H1 (cell line): ENCODE measurements around the gene RIBC2. TPM values are rescaled to one million over a fixed set of nuclear protein-coding genes. Genes with fewer than 3 reads are reported as not detected.

Experiments
- CTCF ChIA-PET: fragments of 300-600 bp; sonication (Branson Sonifier 250); formaldehyde crosslinking; loops from one replicate; lab custom pipeline; 2021; ENCODE audit not compliant: partially characterized antibody; lab: Charles Lee
- POLR2A ChIA-PET: fragments of 300-600 bp; sonication (Branson Sonifier 250); formaldehyde crosslinking; loops from one replicate; lab custom pipeline; 2021; ENCODE audit warnings: inconsistent platforms; ENCODE audit not compliant: partially characterized antibody; lab: Charles Lee
- DNase-seq, 2 experiments: peaks; one replicate each; pipeline versions ENCODE4 v3.0.0 to v3.0.0-alpha.2; 2010 to 2022; ENCODE audit warnings: low spot score in 2 of 2, low read depth in 1 of 2, mixed read lengths in 1 of 2
- FAIRE-seq: peaks from 2 replicates; lab custom pipeline; 2011; peaks lifted over from hg19 to GRCh38; lab: Jason Lieb, UNC
- H2AFZ ChIP-seq: 2 replicates; pipeline ENCODE4 v1.8.1; 2012; ENCODE audit warnings: low read length, inconsistent platforms
- H2AK5ac ChIP-seq: 2 replicates; pipeline ENCODE4 v1.6.1; 2013; ENCODE audit warnings: low read depth, low read length
- H2BK120ac ChIP-seq: replicated peaks from 2 replicates; pipeline ENCODE3; 2013; ENCODE audit warnings: low read depth, low read length, inconsistent platforms
- H2BK12ac ChIP-seq: 2 replicates; pipeline ENCODE4 v1.6.1; 2013; ENCODE audit warnings: low read depth, low read length
- H2BK15ac ChIP-seq: 2 replicates; pipeline ENCODE4 v1.6.1; 2013; ENCODE audit warnings: low read length
- H2BK20ac ChIP-seq: 2 replicates; pipeline ENCODE4 v1.6.1; 2013; ENCODE audit warnings: low read length
- H2BK5ac ChIP-seq: 2 replicates; pipeline ENCODE4 v1.6.1; 2013; ENCODE audit warnings: low read depth, low read length
- H3K14ac ChIP-seq: 2 replicates; pipeline ENCODE4 v1.6.1; 2013; ENCODE audit warnings: inconsistent platforms; ENCODE audit not compliant: insufficient read length
- H3K18ac ChIP-seq: 2 replicates; pipeline ENCODE4 v1.6.1; 2013; ENCODE audit warnings: low read length; ENCODE audit errors: extremely low read depth
- H3K23ac ChIP-seq: 2 replicates; pipeline ENCODE4 v1.6.1; 2013; ENCODE audit warnings: inconsistent platforms; ENCODE audit not compliant: insufficient read length
- H3K23me2 ChIP-seq: 2 replicates; pipeline ENCODE4 v1.6.1; 2013; ENCODE audit warnings: low read depth, low read length
- H3K27ac ChIP-seq: 2 replicates; pipeline ENCODE4 v1.6.1; 2011; ENCODE audit warnings: low read depth, low read length, inconsistent platforms
- H3K27me3 ChIP-seq, 4 experiments: replicated peaks in 1 of 4; 1 replicate in 1 of 4; 2 replicates in 3 of 4; pipeline versions ENCODE4 v1.6.1 to v1.8.1; 2011 to 2013; ENCODE audit warnings: low read length in 3 of 4, mild to moderate bottlenecking in 3 of 4, inconsistent platforms in 2 of 4, mixed read lengths in 2 of 4, moderate library complexity in 1 of 4; ENCODE audit not compliant: control insufficient read depth in 3 of 4, insufficient read depth in 3 of 4; ENCODE audit errors: extremely low read depth in 1 of 4
- H3K36me3 ChIP-seq, 4 experiments: 2 replicates each; pipeline versions ENCODE4 v1.6.1 to v1.8.1; 2011 to 2013; ENCODE audit warnings: mild to moderate bottlenecking in 4 of 4, low read length in 3 of 4, moderate library complexity in 2 of 4, control low read depth in 1 of 4, inconsistent platforms in 1 of 4; ENCODE audit not compliant: insufficient read depth in 4 of 4, control insufficient read depth in 2 of 4
- H3K4ac ChIP-seq: replicated peaks from 2 replicates; pipeline ENCODE3; 2013; ENCODE audit warnings: low read length, low read depth, mixed read lengths, inconsistent platforms; ENCODE audit not compliant: insufficient read length
- H3K4me1 ChIP-seq, 4 experiments: replicated peaks in 1 of 4; 1 replicate in 1 of 4; 2 replicates in 3 of 4; pipeline versions ENCODE4 v1.6.1 to v1.8.1; 2011 to 2013; ENCODE audit warnings: low read length in 3 of 4, inconsistent platforms in 2 of 4, mixed read lengths in 1 of 4; ENCODE audit not compliant: insufficient read depth in 4 of 4, control insufficient read depth in 3 of 4
- H3K4me2 ChIP-seq, 2 experiments: 2 replicates each; pipeline versions ENCODE4 v1.6.1 to v1.8.1; 2011 to 2013; ENCODE audit warnings: low read depth in 2 of 2, low read length in 2 of 2, control low read depth in 1 of 2, inconsistent platforms in 1 of 2, mild to moderate bottlenecking in 1 of 2; ENCODE audit not compliant: insufficient read depth in 1 of 2
- H3K4me3 ChIP-seq, 4 experiments: fragments of 200-600, 300-600 bp in 1 of 4; sonication (generic), shearing (Covaris generic), sonication (Bioruptor Twin) in 1 of 4; 2 replicates each; pipeline versions ENCODE4 v1.5.1 to v1.8.1; 2011 to 2016; ENCODE audit warnings: low read length in 4 of 4, low read depth in 3 of 4, control low read depth in 2 of 4, inconsistent platforms in 2 of 4, mild to moderate bottlenecking in 2 of 4, mixed read lengths in 1 of 4, moderate library complexity in 1 of 4; ENCODE audit not compliant: insufficient read depth in 2 of 4; ENCODE audit errors: extremely low read depth in 1 of 4
- H3K56ac ChIP-seq: replicated peaks from 2 replicates; pipeline ENCODE3; 2013; ENCODE audit warnings: low read depth, mild to moderate bottlenecking, mixed read lengths, low read length, inconsistent platforms; ENCODE audit not compliant: insufficient read length
- H3K79me1 ChIP-seq: 2 replicates; pipeline ENCODE4 v1.6.1; 2013; ENCODE audit warnings: low read depth, low read length, control low read depth
- H3K79me2 ChIP-seq, 2 experiments: 2 replicates each; pipeline versions ENCODE4 v1.6.1 to v1.8.1; 2012 to 2013; ENCODE audit warnings: low read length in 2 of 2, mild to moderate bottlenecking in 2 of 2, inconsistent platforms in 1 of 2; ENCODE audit not compliant: insufficient read depth in 2 of 2, control insufficient read depth in 1 of 2
- H3K9ac ChIP-seq, 4 experiments: replicated peaks in 1 of 4; 1 replicate in 1 of 4; 2 replicates in 3 of 4; pipeline versions ENCODE4 v1.6.1 to v1.8.1; 2011 to 2013; ENCODE audit warnings: low read depth in 3 of 4, low read length in 3 of 4, control low read depth in 2 of 4, mild to moderate bottlenecking in 2 of 4, moderate library complexity in 2 of 4, inconsistent platforms in 1 of 4; ENCODE audit errors: extremely low read depth in 1 of 4
- H3K9me3 ChIP-seq, 2 experiments: 2 replicates each; pipeline versions ENCODE4 v1.6.1 to v1.8.1; 2012 to 2013; ENCODE audit warnings: mild to moderate bottlenecking in 2 of 2, moderate library complexity in 2 of 2, control low read depth in 1 of 2, inconsistent platforms in 1 of 2, low read depth in 1 of 2, low read length in 1 of 2, mixed read lengths in 1 of 2; ENCODE audit not compliant: insufficient read depth in 2 of 2
- H4K20me1 ChIP-seq, 2 experiments: replicated peaks in 1 of 2; 2 replicates each; pipeline versions ENCODE3 to v1.8.1; 2011 to 2013; ENCODE audit warnings: inconsistent platforms in 2 of 2, low read length in 2 of 2, mild to moderate bottlenecking in 1 of 2; ENCODE audit not compliant: insufficient read depth in 2 of 2, control insufficient read depth in 1 of 2
- H4K5ac ChIP-seq: 2 replicates; pipeline ENCODE4 v1.6.1; 2013; ENCODE audit warnings: low read length, low read depth, mixed read lengths, inconsistent platforms; ENCODE audit not compliant: insufficient read length
- H4K8ac ChIP-seq: 2 replicates; pipeline ENCODE4 v1.8.0; 2013; ENCODE audit warnings: mild to moderate bottlenecking, moderate library complexity, low read length, inconsistent platforms; ENCODE audit not compliant: insufficient read depth; ENCODE audit errors: extremely low read depth
- H4K91ac ChIP-seq: replicated peaks from 2 replicates; pipeline ENCODE3; 2013; ENCODE audit warnings: low read length, mixed read lengths, inconsistent platforms; ENCODE audit not compliant: insufficient read length
- BCL11A ChIP-seq, 2 experiments: IDR thresholded peaks; one replicate each; pipeline ENCODE4 v1.6.1; 2011; ENCODE audit warnings: low read depth in 2 of 2, low read length in 2 of 2, mild to moderate bottlenecking in 2 of 2
- CHD1 ChIP-seq: IDR thresholded peaks from 2 replicates; pipeline ENCODE4 v1.6.1; 2012; ENCODE audit warnings: low read depth, low read length, improper control_type of control experiment
- CREB1 ChIP-seq: IDR thresholded peaks from 2 replicates; pipeline ENCODE4 v1.6.1; 2012; ENCODE audit warnings: inconsistent platforms
- FOSL1 ChIP-seq: IDR thresholded peaks from 2 replicates; pipeline ENCODE4 v1.6.1; 2011; ENCODE audit warnings: mild to moderate bottlenecking, low read depth, low read length, moderate library complexity; ENCODE audit not compliant: insufficient read depth
- KDM5A ChIP-seq: fragments of 200-600 bp; IDR thresholded peaks from 2 replicates; pipeline ENCODE4 v1.7.1; 2012; ENCODE audit warnings: mild to moderate bottlenecking, low read length, inconsistent platforms, mixed read lengths
- RAD21 ChIP-seq, 2 experiments: IDR thresholded peaks in 1 of 2; conservative IDR thresholded peaks in 1 of 2; 2 replicates each; pipeline ENCODE4 v1.6.1; 2011; ENCODE audit warnings: low read depth in 2 of 2, low read length in 2 of 2, improper control_type of control experiment in 1 of 2, inconsistent platforms in 1 of 2, mild to moderate bottlenecking in 1 of 2, moderate library complexity in 1 of 2
- RNF2 ChIP-seq: fragments of 200-900, 300-1000 bp; sonication (generic); IDR thresholded peaks from 2 replicates; pipeline ENCODE4 v1.7.1; 2016; ENCODE audit warnings: borderline replicate concordance, low read depth, mild to moderate bottlenecking, antibody characterized with exemption, low read length; ENCODE audit not compliant: poor library complexity, severe bottlenecking; ENCODE audit errors: missing control alignments
- WGBS, 2 experiments: shearing (Covaris generic) in 1 of 2; methylation state at CpG; one replicate each; pipeline versions ENCODE4 v1.1.6 to v1.1.7; 2013 to 2015; ENCODE audit warnings: low lambda C conversion rate in 2 of 2, mixed read lengths in 2 of 2, inconsistent platforms in 1 of 2, low coverage in 1 of 2, missing lambda C conversion rate in 1 of 2; ENCODE audit not compliant: insufficient replicate concordance in 2 of 2, insufficient coverage in 1 of 2, insufficient read length in 1 of 2; ENCODE audit errors: extremely low coverage in 1 of 2, missing lambda C conversion rate in 1 of 2; 5-methylcytosine and 5-hydroxymethylcytosine counted together
- long read RNA-seq, 2 experiments: library from RNA in 1 of 2; library from capped mRNA in 1 of 2; stranded (forward); transcript quantifications; one replicate each; pipeline ENCODE4 v2.0.0, GENCODE V29; 2021; ENCODE audit warnings: inconsistent platforms in 1 of 2
- polyA minus RNA-seq, 3 experiments: library from RNA; depleted of rRNA, polyadenylated mRNA; stranded (reverse); fragments of >200 nt; gene quantifications; 1 replicate in 2 of 3; 2 replicates in 1 of 3; pipeline ENCODE4 v1.2.3, GENCODE V29; 2011
- polyA plus RNA-seq, 7 experiments: library from polyadenylated mRNA; depleted of rRNA in 3 of 7; stranded (reverse) in 5 of 7; unstranded in 2 of 7; fragments of >200 nt in 5 of 7; fragments of 200-250 nt in 2 of 7; gene quantifications; 1 replicate in 5 of 7; 2 replicates in 1 of 7; 4 replicates in 1 of 7; pipeline versions ENCODE4 v1.2.1 to v1.2.3, GENCODE V29; 2011 to 2013; ENCODE audit warnings: missing spikeins in 2 of 7, mixed read lengths in 2 of 7
- total RNA-seq: library from RNA; stranded (reverse); fragmentation: NEBNext Ultra II Directional; extraction: Animal tissue kit (Norgen Biotek cat#: 25700); gene quantifications from 2 replicates; pipeline ENCODE4 v1.2.1, GENCODE V29; 2021

The RIBC2 gene
- total RNA-seq (1.8 and 2.1 TPM in 2 replicates), polyA plus RNA-seq (2011; rRNA removed) (0.79 and 0.83 TPM in 2 replicates), polyA minus RNA-seq (2011; rRNA and poly(A)+ RNA removed) (0.57 and 0.95 TPM in 2 replicates)
- polyA plus RNA-seq (2011; cell fraction: cytosol; rRNA removed): 1.6 TPM
- 2.7 TPM for polyA plus RNA-seq (2011; cell fraction: nucleus; rRNA removed)
- 1.2 to 2.3 TPM (median 1.8 TPM) in 4 replicates for polyA plus RNA-seq (2012, experiment 1 of 2)
- 0.91 TPM for polyA plus RNA-seq (2012, experiment 2 of 2)
- 1.4 TPM for polyA plus RNA-seq (2013, experiment 1 of 2)
- 1.3 TPM for polyA plus RNA-seq (2013, experiment 2 of 2)
- 1.0 TPM for polyA minus RNA-seq (2011; cell fraction: cytosol; rRNA and poly(A)+ RNA removed)
- 2.8 TPM for polyA minus RNA-seq (2011; cell fraction: nucleus; rRNA and poly(A)+ RNA removed)
- long read RNA-seq, experiment 1: 0 reads
- long read RNA-seq, experiment 2, partial matches to known transcripts: 1 of 2 reads
- long read RNA-seq, experiment 2, other reads (novel, unspliced or antisense): 0 of 2 reads

- Histone ChIP-seq H3K4ac (peak within 1 kb of the TSS; percentile 27), H3K56ac (no peak within 1 kb of the TSS), H4K5ac (peak within 1 kb of the TSS; percentile 13), H3K18ac (peak within 1 kb of the TSS; percentile 92), H3K4me3 (peak within 1 kb of the TSS; percentile 16 to 60 (median 40)), H2AK5ac (no peak within 1 kb of the TSS), H3K23me2 (peaks cover 4% of the 10 kb centered on the region; the same call in 1 of the 2 replicates), H2BK120ac (no peak within 1 kb of the TSS), H2BK15ac (no peak within 1 kb of the TSS), H3K23ac (no peak within 1 kb of the TSS), H4K91ac (no peak within 1 kb of the TSS), H3K14ac (no peak within 1 kb of the TSS), H3K4me1 (peaks cover 0 to 6% (median 4%) of the 10 kb centered on the region in 4 experiments; a peak in 2 of 7 replicates), H2AFZ (peak within 1 kb of the TSS; percentile 71; the same call in 1 of the 2 replicates), H4K20me1 (no peaks in the 10 kb centered on the region), H4K8ac (peak within 1 kb of the TSS; percentile 94; the same call in 1 of the 2 replicates), H3K27me3 (peaks cover 6 to 26% (median 19%) of the 10 kb centered on the region in 4 experiments), H3K79me1 (no peaks in the 10 kb centered on the region), H2BK5ac (no peak within 1 kb of the TSS; the same call in 1 of the 2 replicates), H3K4me2 (peak within 1 kb of the TSS; percentile 78 to 82), H3K79me2 (no peaks in the 10 kb centered on the region), H2BK20ac (0 out of 2 replicates have a peak within 1 kb of the TSS, but pooled peaks have one; percentile 43), H3K27ac (no peak within 1 kb of the TSS), H2BK12ac (no peak within 1 kb of the TSS; the same call in 1 of the 2 replicates), H3K9ac (peak within 1 kb of the TSS; percentile 40 to 76 (median 58); a peak in 6 of 7 replicates), H3K36me3 (peaks cover 0 to 5% (median 0%) of the 10 kb centered on the region in 4 experiments; a peak in 1 of 8 replicates), H3K9me3 (peaks cover 8 to 11% of the 10 kb centered on the region in 2 experiments; a peak in 3 of 4 replicates)
- ChIA-PET POLR2A (interaction anchor here (0.8 to 2.2 kb wide), 6 partner anchors 9 to 314 kb away, joined by 3 to 6 read pairs (median 4); no protein-coding TSS in a partner anchor), CTCF (interaction anchor here (0.6 to 1.6 kb wide), 7 partner anchors 10 to 85 kb away, joined by 3 to 4 read pairs (median 3); no protein-coding TSS in a partner anchor)
- 18% methylated on average over 65 of the region's 68 CpGs; no CpG with 5 or more reads in 1 of the 2 experiments for WGBS, 2 experiments
- DNase-seq (peak; percentile 70 to 92), FAIRE-seq (peak; percentile 73)
- TF ChIP-seq BCL11A (IDR thresholded peaks at IDR 0.05; ENCODE audit: low read depth in 2 of 2, low read length in 2 of 2) (no peak), CREB1 (peak; percentile 59), CHD1 (no peak), RAD21 (IDR thresholded peaks at IDR 0.05 in 1 of 2, conservative IDR thresholded peaks at IDR 0.05 in 1 of 2; ENCODE audit: low read depth in 2 of 2, low read length in 2 of 2) (no peak; a peak in 1 of 4 replicates), FOSL1 (no peak), RNF2 (peak; percentile 81), KDM5A (no peak)
These were observed at the start of gene RIBC2, which contains the start of gene SMC1B for GRCh38 chr22:45413368-45414211. RIBC2 (plus strand) TSS chr22:45413693; CDS start chr22:45413887, 194 bp downstream. SMC1B (minus strand) TSS chr22:45413599; CDS start chr22:45413567, 32 bp downstream.
